Measurements from ENCODE around the gene FYB1. TPM values are rescaled to one million over a fixed set of nuclear protein-coding genes. Genes with fewer than 3 reads are reported as not detected.
A peak's percentile ranks its signal among the peaks of the same experiment; 100 is the strongest.

The FYB1 gene
- total and polyA plus RNA-seq, 2 donors (not counting 1 experiment from before 2014, with no cell fraction given): 1.3 to 1.4 TPM

DNA sequence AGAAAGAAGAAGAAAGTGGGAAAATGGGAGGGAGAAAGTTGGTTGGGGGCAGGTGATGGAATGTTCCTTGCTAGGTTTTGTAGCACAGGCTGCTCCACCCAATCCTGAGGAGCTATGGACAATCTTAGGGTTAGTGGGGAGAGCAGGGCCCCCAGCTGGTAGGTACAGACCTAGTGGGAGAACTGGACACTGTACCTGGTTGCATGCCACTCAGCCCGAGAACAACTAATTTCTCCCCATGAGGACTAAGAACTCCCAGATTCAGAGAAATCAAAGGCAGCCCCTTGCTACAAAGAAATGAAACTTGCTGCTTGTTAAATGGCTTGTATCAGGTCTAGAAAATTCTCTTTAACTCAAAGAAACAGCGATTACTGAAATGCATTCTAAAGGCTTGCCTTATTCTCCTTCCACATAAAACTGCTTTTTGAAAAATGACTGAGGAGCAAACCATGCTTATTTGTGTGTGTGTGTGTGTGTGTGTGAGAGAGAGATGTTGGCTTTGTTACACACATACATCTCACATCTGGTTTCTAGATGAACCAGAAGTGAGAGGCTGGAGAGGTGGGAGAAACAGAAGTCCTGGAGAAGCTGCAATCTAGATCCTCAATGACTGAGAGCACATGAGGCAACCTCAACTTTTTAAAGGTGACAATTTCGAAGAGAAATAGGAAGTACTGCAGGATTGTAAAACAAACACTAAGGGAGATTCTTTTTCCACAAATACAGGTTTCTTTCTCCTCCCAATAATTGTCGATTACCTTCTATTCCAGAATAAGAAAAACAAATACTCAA lies 28.9 kb downstream of the FYB1 start:
- Histone ChIP-seq H3K4me3 (ENCODE audit: control extremely low read depth in 1 of 5, extremely low read depth in 1 of 5, insufficient read depth in 1 of 5, low read depth in 2 of 5, low read length in 4 of 5) (no peak overlapping the region), H3K79me2 (ENCODE audit: control insufficient read depth, insufficient read depth, low read length) (no peaks in the 10 kb centered on the region), H3K9me3 (ENCODE audit: control extremely low read depth in 1 of 3, control insufficient read depth in 2 of 3, insufficient read depth in 1 of 3, low read length in 2 of 3) (no peaks in the 10 kb centered on the region), H3K27ac (ENCODE audit: low read length in 2 of 2) (no peak overlapping the region), H3K4me2 (replicated peaks; ENCODE audit: low read depth, low read length, poor library complexity, severe bottlenecking) (peak overlapping the region; percentile 40), H3K9ac (ENCODE audit: low read length) (no peak overlapping the region), H3K36me3 (replicated peaks in 1 of 2; ENCODE audit: control extremely low read depth in 1 of 2, control insufficient read depth in 1 of 2, extremely low read depth in 1 of 2, insufficient read depth in 2 of 2, low read length in 1 of 2) (no peaks in the 10 kb centered on the region), H2AFZ (ENCODE audit: insufficient read depth, low read depth, low read length, poor library complexity, severe bottlenecking) (peak overlapping the region; percentile 54), H4K20me1 (ENCODE audit: control insufficient read depth, insufficient read depth, low read length, poor library complexity, severe bottlenecking) (no peaks in the 10 kb centered on the region), H3K4me1 (ENCODE audit: control insufficient read depth in 2 of 2, insufficient read depth in 2 of 2, low read length in 2 of 2) (peaks cover 27% of the 10 kb centered on the region in 2 donors), H3K27me3 (replicated peaks in 1 of 4; ENCODE audit: control extremely low read depth in 1 of 4, control insufficient read depth in 3 of 4, insufficient read depth in 4 of 4, low read length in 3 of 4) (no peaks in the 10 kb centered on the region)
- peaks cover 37% of the 10 kb centered on the region for H3K4me1 Mint-ChIP-seq
- H3K9me3 Mint-ChIP-seq (ENCODE audit: insufficient read depth): no peaks in the 10 kb centered on the region
- H3K27ac Mint-ChIP-seq: no peak overlapping the region
- TF ChIP-seq EZH2 (IDR thresholded peaks at IDR 0.05; ENCODE audit: borderline replicate concordance, insufficient read depth, low read depth, low read length, poor library complexity, severe bottlenecking): no peak
- TF ChIP-seq, protein P1, sequence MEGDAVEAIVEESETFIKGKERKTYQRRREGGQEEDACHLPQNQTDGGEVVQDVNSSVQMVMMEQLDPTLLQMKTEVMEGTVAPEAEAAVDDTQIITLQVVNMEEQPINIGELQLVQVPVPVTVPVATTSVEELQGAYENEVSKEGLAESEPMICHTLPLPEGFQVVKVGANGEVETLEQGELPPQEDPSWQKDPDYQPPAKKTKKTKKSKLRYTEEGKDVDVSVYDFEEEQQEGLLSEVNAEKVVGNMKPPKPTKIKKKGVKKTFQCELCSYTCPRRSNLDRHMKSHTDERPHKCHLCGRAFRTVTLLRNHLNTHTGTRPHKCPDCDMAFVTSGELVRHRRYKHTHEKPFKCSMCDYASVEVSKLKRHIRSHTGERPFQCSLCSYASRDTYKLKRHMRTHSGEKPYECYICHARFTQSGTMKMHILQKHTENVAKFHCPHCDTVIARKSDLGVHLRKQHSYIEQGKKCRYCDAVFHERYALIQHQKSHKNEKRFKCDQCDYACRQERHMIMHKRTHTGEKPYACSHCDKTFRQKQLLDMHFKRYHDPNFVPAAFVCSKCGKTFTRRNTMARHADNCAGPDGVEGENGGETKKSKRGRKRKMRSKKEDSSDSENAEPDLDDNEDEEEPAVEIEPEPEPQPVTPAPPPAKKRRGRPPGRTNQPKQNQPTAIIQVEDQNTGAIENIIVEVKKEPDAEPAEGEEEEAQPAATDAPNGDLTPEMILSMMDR (IDR thresholded peaks at IDR 0.05): no peak
- ChIA-PET CTCF (interaction anchor here (1.0 kb wide), 2 partner anchors 13 to 27 kb away, joined by 3 to 4 read pairs; no protein-coding TSS in a partner anchor), POLR2A (no interaction called here)
- H3K4me3 Mint-ChIP-seq: no peak overlapping the region
- peaks cover 11% of the 10 kb centered on the region for H3K27me3 Mint-ChIP-seq
- ATAC-seq (ENCODE audit: low read depth): no peak
- WGBS (ENCODE audit: insufficient coverage): no CpG with 5 or more reads among the region's 4 CpGs
- intact Hi-C loops (cut with micrococcal nuclease): no loop called here
- no peak for DNase-seq

- ChIA-PET POLR2A (no interaction called here), CTCF (interaction anchor here (1.0 kb wide), 2 partner anchors 12 to 28 kb away, joined by 3 to 4 read pairs; no protein-coding TSS in a partner anchor)
- Mint-ChIP-seq H3K4me1 (peaks cover 37% of the 10 kb centered on the region), H3K4me3 (no peak overlapping the region), H3K9me3 (ENCODE audit: insufficient read depth) (no peaks in the 10 kb centered on the region), H3K27me3 (no peaks in the 10 kb centered on the region), H3K27ac (no peak overlapping the region)
- no peak overlapping the region for H3K9ac ChIP-seq (ENCODE audit: low read length)
- H3K27me3 ChIP-seq (replicated peaks in 1 of 4; ENCODE audit: control extremely low read depth in 1 of 4, control insufficient read depth in 3 of 4, insufficient read depth in 4 of 4, low read length in 3 of 4): no peaks in the 10 kb centered on the region
- no peaks in the 10 kb centered on the region for H3K36me3 ChIP-seq (replicated peaks in 1 of 2; ENCODE audit: control extremely low read depth in 1 of 2, control insufficient read depth in 1 of 2, extremely low read depth in 1 of 2, insufficient read depth in 2 of 2, low read length in 1 of 2)
- H2AFZ ChIP-seq (ENCODE audit: insufficient read depth, low read depth, low read length, poor library complexity, severe bottlenecking): no peak overlapping the region
- no peak overlapping the region for H3K4me3 ChIP-seq (ENCODE audit: control extremely low read depth in 1 of 5, extremely low read depth in 1 of 5, insufficient read depth in 1 of 5, low read depth in 2 of 5, low read length in 4 of 5)
- H3K4me1 ChIP-seq (ENCODE audit: control insufficient read depth in 2 of 2, insufficient read depth in 2 of 2, low read length in 2 of 2): peaks cover 27% of the 10 kb centered on the region in 2 donors
- H3K27ac ChIP-seq (ENCODE audit: low read length in 2 of 2): no peak overlapping the region
- DNase-seq (no peak), ATAC-seq (ENCODE audit: low read depth) (no peak)
- intact Hi-C loops (cut with micrococcal nuclease): no loop called here
- H3K4me2 ChIP-seq (replicated peaks; ENCODE audit: low read depth, low read length, poor library complexity, severe bottlenecking): no peak overlapping the region
- H3K79me2 ChIP-seq (ENCODE audit: control insufficient read depth, insufficient read depth, low read length): no peaks in the 10 kb centered on the region
- no peak for TF ChIP-seq EZH2 (IDR thresholded peaks at IDR 0.05; ENCODE audit: borderline replicate concordance, insufficient read depth, low read depth, low read length, poor library complexity, severe bottlenecking)
- TF ChIP-seq, protein P1 (IDR thresholded peaks at IDR 0.05): no peak
- no peaks in the 10 kb centered on the region for H3K9me3 ChIP-seq (ENCODE audit: control extremely low read depth in 1 of 3, control insufficient read depth in 2 of 3, insufficient read depth in 1 of 3, low read length in 2 of 3)
- 83% methylated on average over 2 of the region's 4 CpGs for WGBS (ENCODE audit: insufficient coverage)
- no peaks in the 10 kb centered on the region for H4K20me1 ChIP-seq (ENCODE audit: control insufficient read depth, insufficient read depth, low read length, poor library complexity, severe bottlenecking)
Observed at GRCh38 chr5:39189292-39189955, 29.9 kb downstream of the FYB1 start.

Measured in B cell (primary cell).